WI38 (cell line): ENCODE measurements around the gene RHPN2.

Experiments
- H3K4me3 ChIP-seq: 2 replicates; pipeline ENCODE4 v1.5.1; 2011; ENCODE audit warnings: low read depth, mild to moderate bottlenecking, control low read depth, low read length
- TF ChIP-seq, protein P1 (sequence below): IDR thresholded peaks from 2 replicates; pipeline ENCODE4 v1.5.1; 2012; ENCODE audit warnings: low read depth, mild to moderate bottlenecking, control low read depth, low read length

Gene RHPN2

GRCh38 chr19:33098055-33098534 lies 33.4 kb upstream of the RHPN2 start:
- TF ChIP-seq, protein P1, sequence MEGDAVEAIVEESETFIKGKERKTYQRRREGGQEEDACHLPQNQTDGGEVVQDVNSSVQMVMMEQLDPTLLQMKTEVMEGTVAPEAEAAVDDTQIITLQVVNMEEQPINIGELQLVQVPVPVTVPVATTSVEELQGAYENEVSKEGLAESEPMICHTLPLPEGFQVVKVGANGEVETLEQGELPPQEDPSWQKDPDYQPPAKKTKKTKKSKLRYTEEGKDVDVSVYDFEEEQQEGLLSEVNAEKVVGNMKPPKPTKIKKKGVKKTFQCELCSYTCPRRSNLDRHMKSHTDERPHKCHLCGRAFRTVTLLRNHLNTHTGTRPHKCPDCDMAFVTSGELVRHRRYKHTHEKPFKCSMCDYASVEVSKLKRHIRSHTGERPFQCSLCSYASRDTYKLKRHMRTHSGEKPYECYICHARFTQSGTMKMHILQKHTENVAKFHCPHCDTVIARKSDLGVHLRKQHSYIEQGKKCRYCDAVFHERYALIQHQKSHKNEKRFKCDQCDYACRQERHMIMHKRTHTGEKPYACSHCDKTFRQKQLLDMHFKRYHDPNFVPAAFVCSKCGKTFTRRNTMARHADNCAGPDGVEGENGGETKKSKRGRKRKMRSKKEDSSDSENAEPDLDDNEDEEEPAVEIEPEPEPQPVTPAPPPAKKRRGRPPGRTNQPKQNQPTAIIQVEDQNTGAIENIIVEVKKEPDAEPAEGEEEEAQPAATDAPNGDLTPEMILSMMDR: no peak
- H3K4me3 ChIP-seq: no peak overlapping the region

- TF ChIP-seq, protein P1: no peak
- H3K4me3 ChIP-seq: no peak overlapping the region
These were observed 31.3 kb upstream of the RHPN2 start for GRCh38 chr19:33096005-33096404.

- H3K4me3 ChIP-seq: no peak overlapping the region
- TF ChIP-seq, protein P1: no peak
These were observed 29.9 kb upstream of the RHPN2 start for GRCh38 chr19:33094436-33095067.

- H3K4me3 ChIP-seq: no peak overlapping the region
These were observed 28.9 kb upstream of the RHPN2 start for GRCh38 chr19:33093420-33094210.

DNA sequence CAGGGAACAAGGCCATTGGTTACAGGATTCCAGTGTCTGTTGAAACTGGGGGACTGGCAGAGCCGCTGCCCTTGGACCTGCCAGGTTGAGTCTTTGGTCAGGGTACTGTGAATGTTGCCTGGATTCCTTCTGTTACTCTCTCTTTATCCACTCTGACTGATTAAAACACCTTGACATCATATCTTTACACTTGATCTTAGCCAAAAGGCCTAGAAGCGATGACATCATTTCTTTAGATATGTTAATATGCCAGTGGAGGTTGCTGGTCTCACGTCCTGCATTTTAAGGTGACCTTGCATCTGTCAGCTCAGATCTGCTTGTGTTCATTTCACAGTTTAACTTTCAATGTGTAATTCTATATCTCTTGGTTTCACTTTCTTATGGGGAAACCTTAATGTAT lies 25.5 kb upstream of the RHPN2 start:
- H3K4me3 ChIP-seq: no peak overlapping the region
- TF ChIP-seq, protein P1: no peak

More at GRCh38 chr19:33093420-33094210, 28.9 kb upstream of the RHPN2 start:
- TF ChIP-seq, protein P1: no peak

- no peak overlapping the region for H3K4me3 ChIP-seq
- TF ChIP-seq, protein P1: no peak
These were observed 24.3 kb upstream of the RHPN2 start for GRCh38 chr19:33089010-33089409.

DNA sequence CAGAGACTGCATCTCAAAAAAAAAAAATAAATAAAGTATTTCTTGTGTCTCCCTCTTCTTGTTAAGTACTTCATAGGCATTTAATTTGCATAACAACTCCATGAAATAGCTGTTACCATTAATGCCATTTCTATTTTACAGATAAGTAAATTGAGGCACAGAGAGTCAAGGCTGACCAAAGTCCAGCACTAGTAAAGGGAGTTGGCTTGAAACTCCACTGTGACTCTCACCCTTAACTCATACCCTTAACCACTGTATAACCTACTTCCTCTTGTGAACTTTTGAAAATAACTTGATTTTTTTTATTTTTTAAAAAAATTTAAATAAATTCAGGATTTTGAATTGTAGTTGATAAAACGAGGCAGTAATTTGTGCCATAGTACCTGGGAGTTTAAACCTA lies 22.3 kb upstream of the RHPN2 start:
- TF ChIP-seq, protein P1: no peak

More for the DNA sequence above, 22.3 kb upstream of the RHPN2 start:
- no peak overlapping the region for H3K4me3 ChIP-seq
